Inferior parietal cortex (tissue), 1 donor: ENCODE results near the gene RALGPS1.

Source experiments
- DNase-seq: peaks from one replicate; pipeline ENCODE4 v3.0.0-alpha.2; 2016; ENCODE audit errors: extremely low spot score

The RALGPS1 gene

DNA sequence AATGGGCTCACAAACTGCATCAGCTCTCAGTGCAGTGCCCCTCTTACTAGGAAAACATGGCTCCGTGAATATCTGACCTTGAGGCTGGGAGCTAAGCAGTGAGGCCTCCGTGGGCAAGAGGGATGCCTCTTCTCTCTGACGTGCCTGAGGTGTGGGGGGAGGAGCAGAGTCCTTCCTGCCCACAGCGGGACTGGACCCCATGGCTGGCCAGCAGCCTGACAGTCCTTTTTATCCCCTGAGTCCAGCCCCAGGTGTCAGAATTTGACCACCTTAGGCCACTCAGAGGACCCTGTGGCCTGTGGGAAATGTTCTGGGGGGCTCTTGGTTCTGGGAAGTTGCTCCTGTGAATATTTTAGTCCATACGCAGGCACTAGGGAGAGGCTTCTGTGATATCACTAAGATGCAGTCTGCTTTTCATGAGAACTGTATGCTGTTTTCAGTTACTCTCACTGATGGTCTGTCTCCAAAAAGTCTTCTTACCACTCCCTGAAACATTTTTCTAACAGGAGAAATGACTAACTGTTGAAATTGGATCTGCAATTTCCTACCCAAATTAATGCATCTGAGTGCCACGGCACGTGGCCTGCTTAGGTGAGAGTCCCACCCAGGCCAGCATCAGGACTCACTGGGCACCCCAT lies 184.5 kb downstream of the RALGPS1 start:
- DNase-seq = no peak

GRCh38 chr9:127099664-127100063 lies 185.1 kb downstream of the RALGPS1 start:
- DNase-seq = no peak

DNA sequence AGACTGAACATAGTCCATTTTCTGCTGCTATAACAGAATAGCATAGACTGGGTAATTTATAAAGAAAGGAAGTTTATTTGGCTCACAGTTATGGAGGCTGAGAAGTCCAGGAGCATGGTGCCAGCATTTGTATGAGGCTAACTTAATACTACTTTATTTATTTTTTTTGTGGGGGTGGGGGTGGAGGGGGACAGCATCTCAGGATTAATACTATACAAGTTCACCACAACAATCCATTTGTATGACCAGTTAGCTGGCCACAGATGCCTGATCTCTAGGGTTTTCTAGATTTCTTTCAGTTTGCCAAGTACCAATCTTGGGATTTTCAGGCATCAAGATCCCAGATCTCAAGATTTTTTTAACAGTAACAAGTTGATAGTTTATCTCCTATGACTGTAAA lies 187.6 kb downstream of the RALGPS1 start:
- no peak for DNase-seq

GRCh38 chr9:127102788-127103187 lies 188.2 kb downstream of the RALGPS1 start:
- no peak for DNase-seq

GRCh38 chr9:127104581-127105311 lies 190.2 kb downstream of the RALGPS1 start:
- DNase-seq = no peak

DNA sequence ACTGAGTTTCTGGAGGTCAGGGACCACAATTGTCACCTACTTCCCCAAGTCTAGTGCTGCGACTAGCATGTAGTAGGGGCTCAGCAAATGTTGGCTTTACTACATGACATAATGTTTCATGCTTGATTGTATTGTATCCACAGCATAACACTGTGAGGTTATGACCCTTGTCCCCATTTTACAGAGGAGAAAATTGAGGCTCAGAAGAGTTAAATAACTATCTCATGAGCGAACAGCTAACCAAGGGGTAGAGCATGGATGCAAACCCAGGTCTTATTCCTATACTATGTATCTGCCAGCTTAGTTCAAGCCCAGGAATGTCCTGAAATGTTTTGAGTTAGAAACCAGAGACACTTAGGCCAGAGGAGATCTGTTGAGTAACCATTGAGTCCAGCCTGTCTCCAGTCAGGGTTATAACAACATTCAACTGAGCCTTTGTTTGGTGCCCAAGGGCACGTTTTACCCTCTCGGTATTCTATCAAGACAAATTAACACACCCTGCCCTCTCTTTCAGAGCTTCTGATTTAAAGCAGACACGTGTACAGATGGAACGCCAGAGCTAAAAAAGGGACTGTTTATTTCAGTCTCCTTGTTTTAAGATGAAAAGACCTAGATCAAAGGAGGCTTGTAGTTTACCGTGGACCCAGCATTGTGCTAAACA lies 191.4 kb downstream of the RALGPS1 start:
- no peak for DNase-seq

DNA sequence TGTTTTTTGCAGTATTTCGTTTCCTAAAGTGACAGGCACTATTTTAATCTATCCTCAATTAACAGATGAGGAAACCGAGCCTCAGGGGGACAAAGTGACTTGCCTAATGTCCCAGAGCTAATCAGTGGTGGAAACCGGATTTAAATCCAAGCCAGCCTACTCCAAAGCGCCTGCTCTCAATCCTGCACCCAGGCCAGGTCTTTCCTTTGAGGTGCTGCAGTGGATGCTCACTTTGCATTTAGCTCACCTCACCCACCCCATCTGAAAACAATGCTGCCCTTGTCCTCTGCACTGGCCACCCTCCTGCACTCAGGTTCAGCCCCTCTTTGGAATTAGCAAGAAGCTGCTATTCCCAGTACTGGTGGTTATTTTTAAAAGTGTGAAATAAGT lies 191.9 kb downstream of the RALGPS1 start:
- no peak for DNase-seq

DNA sequence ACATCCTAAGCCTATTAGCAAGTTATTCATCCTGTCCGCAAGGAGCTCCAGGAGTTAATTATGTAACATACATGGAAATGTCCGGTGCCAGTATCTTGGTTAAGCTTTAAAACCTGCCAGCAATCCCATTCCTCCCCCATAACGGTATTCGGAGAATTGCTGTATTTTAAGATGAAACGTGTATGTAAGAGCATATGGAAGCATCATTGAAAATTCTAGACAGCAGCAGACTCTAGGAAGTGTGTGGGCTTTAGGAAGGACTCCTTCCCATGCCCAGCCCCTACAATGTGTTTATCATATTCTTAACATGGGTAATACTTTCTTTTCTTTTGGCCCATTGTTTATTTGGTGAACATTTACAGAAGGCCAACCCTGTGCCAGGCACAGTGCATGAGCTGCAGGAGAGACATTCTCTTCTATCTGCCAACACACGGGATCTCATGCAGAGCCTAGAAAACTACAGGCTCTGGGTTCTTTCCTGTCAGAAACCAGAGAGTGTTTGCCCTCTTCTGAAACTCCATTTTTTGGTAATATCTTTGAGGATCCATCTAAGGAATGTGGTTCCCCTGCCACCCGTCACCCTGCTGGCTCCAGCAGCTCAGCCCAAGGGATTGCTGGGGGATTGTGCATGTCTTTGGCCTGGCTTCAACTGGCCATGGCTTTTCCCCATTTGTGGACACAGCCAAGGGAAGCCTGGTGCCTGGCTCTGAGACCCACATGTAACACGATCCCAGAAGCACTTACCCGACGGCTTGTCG lies 192.8 kb downstream of the RALGPS1 start:
- DNase-seq = peak; percentile 51

- DNase-seq = no peak
Observed at GRCh38 chr9:127107929-127108876, 193.6 kb downstream of the RALGPS1 start.

DNA sequence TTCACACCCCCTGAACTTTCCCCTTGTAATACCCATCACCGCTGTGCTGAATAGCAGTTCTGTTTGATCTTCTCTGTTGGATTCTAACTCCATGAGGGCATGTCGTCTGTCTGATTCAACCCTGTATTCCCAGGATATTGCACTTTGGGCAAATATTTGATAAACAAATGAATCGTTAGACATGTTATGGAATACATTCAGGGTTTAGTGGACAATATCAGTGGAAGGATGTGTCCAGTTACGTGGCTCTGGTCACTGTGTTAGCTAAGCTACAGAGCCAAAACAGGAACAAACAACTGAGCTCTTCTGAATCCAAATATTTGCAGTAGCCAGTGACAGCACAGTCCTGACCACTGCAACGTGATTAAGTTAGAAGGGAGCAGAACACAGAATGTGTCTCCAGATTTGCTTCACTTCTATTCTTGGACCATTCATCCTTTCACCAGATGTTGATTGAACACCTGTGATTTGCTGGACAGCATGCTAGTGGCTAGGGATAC lies 194.7 kb downstream of the RALGPS1 start:
- no peak for DNase-seq

GRCh38 chr9:127112056-127112455 lies 197.5 kb downstream of the RALGPS1 start:
- no peak for DNase-seq

DNA sequence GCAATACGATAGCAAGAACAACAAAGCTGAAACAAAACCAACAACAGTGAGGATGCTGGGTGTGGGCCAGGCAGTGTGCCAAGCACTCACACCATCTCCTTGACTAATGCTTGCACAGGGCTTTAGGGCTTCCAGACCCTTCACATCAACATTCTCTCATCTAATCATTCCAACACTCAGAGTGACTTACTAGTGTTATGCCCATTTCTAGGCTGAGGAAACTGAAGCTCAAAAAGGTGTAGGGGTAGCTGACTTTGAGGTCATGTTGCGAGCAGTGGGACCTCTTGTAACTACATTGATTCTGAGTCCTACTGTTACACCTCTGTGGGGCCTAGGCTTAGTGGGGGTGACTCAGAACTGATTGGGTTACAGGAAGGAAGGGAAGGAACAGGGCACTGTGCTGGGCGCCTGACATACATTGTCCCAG lies 198.2 kb downstream of the RALGPS1 start:
- no peak for DNase-seq

DNA sequence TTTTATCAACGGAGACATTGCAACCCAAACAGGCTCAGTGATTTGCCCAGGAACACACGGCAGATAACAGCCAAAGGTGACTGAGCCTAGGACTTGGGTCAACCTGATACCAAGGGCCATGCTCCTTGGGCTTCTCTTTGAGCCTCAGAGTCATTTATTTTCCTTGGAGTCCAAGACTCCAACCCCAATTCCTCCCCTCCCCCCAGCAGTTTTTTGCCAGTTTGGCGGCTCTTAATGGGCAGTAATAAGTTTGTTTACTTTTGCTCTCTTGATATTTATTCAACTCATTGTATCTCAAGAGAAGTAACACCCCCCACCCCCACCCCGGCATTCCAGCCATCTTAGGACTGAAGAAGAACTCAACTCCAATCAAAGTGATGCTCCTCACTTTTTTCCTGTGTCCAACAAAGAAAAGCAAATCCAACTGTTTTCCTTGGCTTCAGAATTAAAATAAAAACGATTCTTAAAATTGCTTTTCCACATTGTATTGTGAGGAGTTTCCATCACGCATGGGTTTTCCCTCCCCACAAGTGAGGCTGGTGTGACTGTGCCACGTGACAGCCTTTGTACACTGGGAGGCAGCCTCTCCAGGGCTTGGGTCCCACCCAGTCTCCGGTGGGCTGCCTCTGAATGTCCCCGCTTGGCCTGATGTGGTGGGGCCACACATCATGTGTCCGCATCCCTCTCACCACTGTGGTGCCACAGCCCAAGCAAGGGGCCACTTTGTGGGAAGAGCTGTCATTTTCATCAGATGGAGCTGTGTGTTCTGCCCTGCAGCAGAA lies 198.8 kb downstream of the RALGPS1 start:
- DNase-seq = no peak

- no peak for DNase-seq
Observed at GRCh38 chr9:127114606-127115005, 200.0 kb downstream of the RALGPS1 start.

GRCh38 chr9:127116088-127116726 lies 201.6 kb downstream of the RALGPS1 start:
- DNase-seq = no peak

DNA sequence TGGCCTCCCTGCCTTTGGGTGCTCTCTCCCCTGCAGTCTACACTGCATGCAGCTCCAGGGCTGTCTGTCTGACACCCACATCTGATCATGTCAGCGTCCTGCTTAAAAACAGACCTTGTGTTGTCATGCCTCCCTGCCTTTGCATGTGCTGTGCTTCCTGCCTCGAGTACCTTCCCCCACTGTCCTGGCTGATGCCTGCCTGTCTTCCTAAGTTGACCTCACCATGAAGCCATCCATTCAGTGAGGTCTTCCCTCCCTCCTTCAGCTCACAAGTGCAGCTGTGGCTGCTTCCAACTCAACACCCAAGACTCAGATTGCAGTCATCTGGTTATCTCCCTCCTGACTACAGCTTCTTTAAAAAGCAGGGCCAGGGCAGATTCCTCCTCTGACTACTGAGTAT lies 202.4 kb downstream of the RALGPS1 start:
- no peak for DNase-seq

DNA sequence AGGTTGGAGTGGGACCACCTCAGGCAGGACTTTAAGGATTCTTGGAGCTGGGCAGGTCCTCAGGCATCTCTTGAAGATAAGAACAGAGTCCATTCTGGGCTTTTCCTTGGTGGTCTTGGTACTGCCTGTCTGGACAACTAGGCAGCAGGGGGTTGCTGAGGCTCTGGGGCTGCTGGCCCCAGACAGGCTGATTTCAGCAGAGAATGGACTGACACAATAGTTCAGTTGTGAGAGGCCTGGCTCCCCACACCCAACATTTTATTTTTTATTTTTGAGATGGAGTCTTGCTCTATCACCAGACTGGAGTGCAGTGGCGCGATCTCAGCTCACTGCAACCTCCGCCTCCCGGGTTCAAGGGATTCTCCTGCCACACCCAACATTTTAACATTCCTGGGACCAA lies 203.2 kb downstream of the RALGPS1 start:
- DNase-seq = no peak

- no peak for DNase-seq
Observed at GRCh38 chr9:127118597-127119319, 204.2 kb downstream of the RALGPS1 start.

DNA sequence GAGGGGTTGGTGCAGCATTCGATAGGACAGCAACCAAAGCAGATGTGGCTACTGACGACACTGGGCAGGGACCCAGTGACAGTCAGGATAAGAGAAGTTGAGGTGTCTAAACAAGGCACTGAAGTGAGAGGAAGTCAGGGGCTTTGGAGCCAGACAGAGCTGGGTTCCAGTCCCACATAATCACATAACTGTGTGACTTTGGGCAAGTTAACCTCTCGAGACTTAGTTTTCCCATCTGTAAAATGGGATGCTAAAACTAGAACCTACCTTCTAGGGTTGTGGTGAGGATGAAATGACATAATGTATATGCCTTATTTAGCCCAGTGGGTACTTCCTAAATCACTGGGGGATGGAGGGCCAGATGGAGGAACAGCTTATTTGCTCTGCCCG lies 204.7 kb downstream of the RALGPS1 start:
- DNase-seq = no peak
